Inflammatory macrophage (primary cell): ENCODE measurements around the gene MTA3.
"Not testable (repeated sequence)": the region's sequence is repeated elsewhere in the genome, so short reads cannot be mapped to it uniquely, and the experiment has no call there.

ENCODE experiments used
- DNase-seq, 2 donors: peaks; one replicate each; pipeline ENCODE4 v3.0.0-alpha.2; 2020 to 2022

Gene MTA3

DNA sequence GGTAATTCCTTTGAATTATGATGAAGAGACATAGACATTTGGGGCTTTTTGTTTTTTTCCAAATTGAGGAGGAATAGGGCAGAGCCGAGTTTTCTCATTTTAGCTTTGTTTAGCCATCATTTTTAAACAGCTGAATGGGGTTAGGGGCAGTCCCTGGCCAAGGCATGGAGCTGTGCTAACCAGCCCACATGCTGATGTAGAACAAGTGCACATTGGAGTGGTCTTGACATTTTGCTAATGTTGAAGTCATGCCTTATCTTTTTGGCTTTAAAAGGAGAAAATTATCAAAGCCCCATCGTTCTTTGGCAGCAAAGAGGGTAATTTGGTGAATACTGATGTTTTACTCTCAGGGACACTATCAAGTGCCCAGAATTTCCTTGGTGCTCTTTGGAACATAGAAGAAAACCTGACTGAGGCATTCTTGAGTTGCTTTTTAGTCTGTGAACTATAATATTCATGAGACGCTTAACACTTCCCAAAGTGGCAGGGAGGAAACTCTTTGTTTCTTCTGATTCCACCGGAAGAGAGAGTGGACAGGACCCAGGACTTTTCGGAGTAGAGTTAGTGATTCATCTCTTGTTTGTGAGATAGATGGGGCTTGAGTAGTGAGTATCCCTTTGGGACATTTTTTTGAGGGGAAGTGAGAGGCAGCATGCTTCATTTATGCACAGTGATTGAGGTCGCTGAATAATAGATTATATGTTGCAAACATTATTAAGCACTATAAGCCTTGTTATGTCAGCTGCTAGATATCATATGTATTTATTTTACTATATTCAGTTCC is 45.0 kb downstream of the MTA3 start:
- DNase-seq = no peak

- no peak for DNase-seq
These were observed 46.4 kb downstream of the MTA3 start for GRCh38 chr2:42614838-42615237.

- no peak for DNase-seq
These were observed 49.7 kb downstream of the MTA3 start for GRCh38 chr2:42618116-42618515.

- no peak for DNase-seq
These were observed 50.5 kb downstream of the MTA3 start for GRCh38 chr2:42618972-42619371.

GRCh38 chr2:42621626-42622025 is 53.2 kb downstream of the MTA3 start:
- DNase-seq = not testable (repeated sequence)

- DNase-seq = no peak
These were observed 54.7 kb downstream of the MTA3 start for GRCh38 chr2:42622943-42623676.

- DNase-seq = no peak
These were observed 55.6 kb downstream of the MTA3 start for GRCh38 chr2:42624047-42624446.

GRCh38 chr2:42628024-42628423 is 59.6 kb downstream of the MTA3 start:
- not testable (repeated sequence) for DNase-seq

DNA sequence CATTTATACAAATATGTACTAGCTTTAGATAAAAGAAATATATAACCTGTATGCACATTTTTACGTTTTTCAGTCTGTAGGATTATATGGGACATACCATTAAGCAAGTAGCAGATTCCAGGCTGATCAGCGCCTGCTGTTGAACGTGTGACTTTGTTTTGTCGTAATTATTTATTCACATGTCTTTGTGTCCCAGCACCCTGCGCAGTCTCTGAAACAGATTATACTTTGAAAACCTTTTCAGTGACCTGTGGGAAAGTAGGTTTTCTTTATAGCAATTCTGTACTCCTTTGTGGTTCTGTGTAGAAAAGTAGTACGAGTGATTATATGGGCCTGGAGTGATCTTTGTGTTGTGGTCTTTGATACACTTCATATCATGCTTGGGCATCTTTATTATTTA is 68.5 kb downstream of the MTA3 start:
- DNase-seq = no peak

DNA sequence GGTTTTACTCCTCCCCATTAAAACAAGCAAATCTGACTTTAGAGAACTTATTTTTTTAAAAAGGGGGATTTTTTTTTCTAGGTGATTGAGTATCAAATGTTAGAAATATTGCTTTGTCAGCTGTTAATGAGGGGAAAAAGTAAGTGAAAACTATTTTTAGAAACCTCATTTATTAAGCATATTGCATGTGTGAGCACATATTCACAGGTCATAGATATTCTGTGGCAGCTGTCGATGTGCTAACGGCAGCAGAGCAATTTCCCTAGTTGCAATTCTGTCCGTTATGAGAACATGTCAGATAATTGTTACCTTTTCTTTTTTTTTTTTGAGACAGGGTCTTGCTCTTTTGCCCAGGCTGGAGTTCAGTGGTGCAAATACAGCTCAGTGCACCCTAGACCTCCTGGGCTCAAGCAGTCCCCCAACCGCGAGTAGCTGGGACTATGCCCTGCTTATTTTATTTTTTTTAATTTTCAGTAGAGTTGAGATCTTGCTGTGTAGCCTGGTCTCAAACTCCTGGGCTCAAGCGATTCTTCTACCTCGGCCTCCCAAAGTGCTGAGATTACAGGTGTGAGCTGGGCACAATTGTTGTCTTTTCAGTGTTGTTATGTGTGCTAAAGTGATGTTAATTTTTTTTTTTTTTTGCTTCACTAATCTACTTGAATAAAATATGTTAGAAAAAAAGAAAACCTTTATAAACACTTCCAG is 69.8 kb downstream of the MTA3 start:
- DNase-seq = no peak

GRCh38 chr2:42639340-42640077 is 71.1 kb downstream of the MTA3 start:
- no peak for DNase-seq

DNA sequence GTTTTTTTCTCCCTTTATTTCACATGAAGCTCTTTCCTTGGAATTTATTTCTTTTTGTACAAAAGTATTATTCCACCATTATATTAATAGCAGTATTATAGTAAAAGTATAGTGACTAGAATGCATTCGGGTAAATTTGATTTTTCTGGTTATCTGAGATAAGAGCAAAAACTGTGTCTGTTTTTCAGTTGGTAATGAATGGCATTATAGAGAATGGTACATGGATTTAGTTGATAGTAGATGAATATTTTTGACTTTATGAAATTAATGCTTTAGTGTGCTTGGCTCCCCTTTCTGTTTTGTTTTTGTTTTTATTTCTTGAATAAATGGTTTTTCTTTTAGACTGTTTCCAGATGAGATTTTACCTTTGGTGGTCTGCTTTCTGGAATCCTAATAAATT is 71.8 kb downstream of the MTA3 start:
- DNase-seq = no peak

GRCh38 chr2:42642371-42642770 is 73.9 kb downstream of the MTA3 start:
- DNase-seq = not testable (repeated sequence)

- DNase-seq = no peak
These were observed 77.1 kb downstream of the MTA3 start for GRCh38 chr2:42645551-42645950.

- DNase-seq = peak; percentile 71 to 89
These were observed 80.4 kb downstream of the MTA3 start for GRCh38 chr2:42648796-42649195.

DNA sequence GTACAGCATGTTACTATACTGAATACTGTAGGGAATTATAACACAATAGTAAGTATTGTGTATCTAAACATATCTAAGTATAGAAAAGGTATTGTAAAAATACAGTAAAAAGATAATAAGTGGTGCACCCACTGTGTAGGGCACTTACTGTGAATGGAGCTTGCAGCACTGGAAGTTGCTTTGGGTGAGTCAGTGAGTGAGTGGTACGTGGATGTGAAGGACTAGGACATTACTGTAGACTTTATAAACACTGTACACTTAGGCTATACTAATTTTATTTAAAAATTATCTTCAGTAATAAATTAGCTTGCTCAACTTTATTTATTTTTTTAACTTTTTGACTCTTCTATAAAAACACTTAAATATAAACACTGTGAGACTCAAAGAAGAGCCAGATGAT is 82.6 kb downstream of the MTA3 start:
- DNase-seq = no peak

GRCh38 chr2:42652086-42652485 is 83.7 kb downstream of the MTA3 start:
- no peak for DNase-seq

GRCh38 chr2:42653039-42653438 is 84.6 kb downstream of the MTA3 start:
- DNase-seq = no peak

- no peak for DNase-seq
These were observed 85.5 kb downstream of the MTA3 start for GRCh38 chr2:42653908-42654445.

GRCh38 chr2:42658306-42658705 is 89.9 kb downstream of the MTA3 start:
- DNase-seq = no peak

GRCh38 chr2:42659609-42660008 is 91.2 kb downstream of the MTA3 start:
- peak; percentile 5 to 30 for DNase-seq

DNA sequence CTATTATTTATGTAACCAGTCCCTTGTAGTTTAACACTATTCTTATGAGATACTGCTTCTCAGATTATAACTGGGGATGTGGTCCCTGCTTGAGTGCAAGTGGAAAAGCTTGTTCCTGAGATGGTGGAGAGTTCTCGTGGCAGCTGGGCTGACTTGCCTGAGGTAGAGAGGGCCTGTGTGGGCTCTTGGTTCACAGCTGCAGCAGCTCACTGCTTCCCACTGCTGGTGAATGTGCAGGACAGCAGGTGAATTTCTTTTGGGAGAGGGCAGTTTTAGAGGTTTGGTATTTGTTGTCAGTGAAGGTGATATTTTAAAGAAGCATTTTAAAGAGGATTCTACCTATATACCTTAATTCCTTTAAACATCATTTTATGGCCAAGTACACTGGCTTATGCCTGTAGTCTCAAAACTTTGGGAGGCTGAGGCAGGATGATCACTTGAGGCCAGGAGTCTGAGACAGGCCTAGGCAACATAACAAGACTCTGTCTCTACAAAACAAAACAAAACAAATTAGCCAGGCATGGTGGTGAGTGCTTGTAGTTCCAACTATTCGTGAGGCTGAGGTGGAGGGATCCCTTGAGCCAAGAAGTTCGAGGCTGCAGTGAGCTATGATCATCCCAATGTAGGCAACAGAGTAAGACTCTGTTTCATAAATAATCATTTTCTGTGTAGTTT is 94.8 kb downstream of the MTA3 start:
- peak; percentile 65 to 78 for DNase-seq
